NCI-H187 (cell line): ENCODE measurements around the gene ATG7.
"Not testable (repeated sequence)": the region's sequence is repeated elsewhere in the genome, so short reads cannot be mapped to it uniquely, and the experiment has no call there.

Experiments
- DNase-seq, 2 experiments: peaks; one replicate each; lab custom pipeline; 2025; lab: John Stamatoyannopoulos, UW

The ATG7 gene

GRCh38 chr3:11389386-11390268 is 117.4 kb downstream of the ATG7 start:
- no peak for DNase-seq

- DNase-seq: no peak
These were observed 118.4 kb downstream of the ATG7 start for GRCh38 chr3:11390411-11391131.

- no peak for DNase-seq
These were observed 119.1 kb downstream of the ATG7 start for GRCh38 chr3:11391174-11391879.

- DNase-seq: no peak
These were observed 120.0 kb downstream of the ATG7 start for GRCh38 chr3:11392014-11392859.

- no peak for DNase-seq
These were observed 120.6 kb downstream of the ATG7 start for GRCh38 chr3:11392860-11393114.

GRCh38 chr3:11393401-11393800 is 121.2 kb downstream of the ATG7 start:
- no peak for DNase-seq

GRCh38 chr3:11394392-11394791 is 122.2 kb downstream of the ATG7 start:
- no peak for DNase-seq

GRCh38 chr3:11400213-11400612 is 128.0 kb downstream of the ATG7 start:
- no peak for DNase-seq

GRCh38 chr3:11401434-11401833 is 129.2 kb downstream of the ATG7 start:
- no peak for DNase-seq

GRCh38 chr3:11405323-11405722 is 133.1 kb downstream of the ATG7 start:
- DNase-seq: no peak

- DNase-seq: no peak
These were observed 135.4 kb downstream of the ATG7 start for GRCh38 chr3:11407644-11408043.

- not testable (repeated sequence) for DNase-seq
These were observed 136.2 kb downstream of the ATG7 start for GRCh38 chr3:11408324-11408859.

- no peak for DNase-seq
These were observed 138.4 kb downstream of the ATG7 start for GRCh38 chr3:11410564-11410963.

GRCh38 chr3:11411956-11412355 is 139.8 kb downstream of the ATG7 start:
- DNase-seq: no peak

GRCh38 chr3:11413071-11413470 is 140.9 kb downstream of the ATG7 start:
- no peak for DNase-seq

- no peak for DNase-seq
These were observed 142.9 kb downstream of the ATG7 start for GRCh38 chr3:11415099-11415498.

GRCh38 chr3:11420066-11420465 is 147.9 kb downstream of the ATG7 start:
- DNase-seq: no peak

GRCh38 chr3:11422291-11422690 is 150.1 kb downstream of the ATG7 start:
- DNase-seq: no peak

GRCh38 chr3:11423868-11424267 is 151.7 kb downstream of the ATG7 start:
- no peak for DNase-seq

- no peak for DNase-seq
These were observed 152.1 kb downstream of the ATG7 start for GRCh38 chr3:11424277-11424676.

- no peak for DNase-seq
These were observed 158.0 kb downstream of the ATG7 start for GRCh38 chr3:11430207-11430606.

GRCh38 chr3:11430624-11431023 is 158.4 kb downstream of the ATG7 start:
- DNase-seq: no peak
